Measurements from ENCODE around the gene ACSF2. TPM values are rescaled to one million over a fixed set of nuclear protein-coding genes. Genes with fewer than 3 reads are reported as not detected.
A peak's percentile ranks its signal among the peaks of the same experiment; 100 is the strongest.

Gene ACSF2
- total and polyA plus RNA-seq, 2 of the 13 experiments (the other 11 are each of a cell fraction or from before 2014, with no cell fraction given) = 87.3 to 109 TPM

DNA sequence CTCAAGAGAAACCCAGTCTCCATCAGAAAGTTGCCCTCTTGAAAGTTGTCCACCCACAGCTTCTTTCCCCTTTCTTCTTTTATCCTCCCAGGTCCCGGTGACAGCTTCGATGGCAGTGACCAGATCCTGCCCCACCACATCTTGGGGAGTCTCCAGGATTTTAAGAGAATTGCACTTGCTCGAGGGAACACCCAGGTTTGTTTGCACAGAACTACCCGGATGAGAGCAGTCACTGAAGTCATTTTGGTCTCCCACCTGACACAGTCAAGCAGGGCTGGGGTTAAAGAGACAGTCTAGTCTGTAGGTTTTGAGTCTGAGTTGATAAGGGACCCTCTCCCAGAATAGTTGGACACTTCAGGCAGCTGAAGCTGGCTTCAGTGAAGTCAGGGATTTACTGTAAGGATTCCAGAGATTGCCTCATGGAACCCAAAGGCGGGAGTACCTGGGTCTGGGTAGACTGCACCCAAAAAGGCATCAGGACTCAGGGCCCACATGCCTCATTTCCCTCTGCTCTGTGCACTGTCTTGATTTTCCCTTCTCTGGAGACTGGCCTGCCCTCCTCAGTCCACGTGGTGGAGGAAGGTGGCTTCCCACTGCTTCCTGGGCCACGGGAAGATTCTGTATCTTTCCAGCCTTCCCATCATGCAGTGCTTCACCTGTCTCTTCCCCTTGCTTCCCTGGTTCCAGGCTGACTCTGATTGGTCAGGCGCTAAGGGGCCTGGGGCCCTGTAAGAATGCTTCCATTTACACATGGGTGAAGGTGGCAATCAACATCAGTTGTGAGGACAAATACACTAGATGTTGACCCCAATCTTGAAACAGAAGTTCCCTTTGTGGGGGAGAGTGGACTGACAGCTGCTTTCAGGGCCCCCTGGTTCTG, 91.7 kb downstream of the ACSF2 start (continued):
- TF ChIP-seq, protein P1, sequence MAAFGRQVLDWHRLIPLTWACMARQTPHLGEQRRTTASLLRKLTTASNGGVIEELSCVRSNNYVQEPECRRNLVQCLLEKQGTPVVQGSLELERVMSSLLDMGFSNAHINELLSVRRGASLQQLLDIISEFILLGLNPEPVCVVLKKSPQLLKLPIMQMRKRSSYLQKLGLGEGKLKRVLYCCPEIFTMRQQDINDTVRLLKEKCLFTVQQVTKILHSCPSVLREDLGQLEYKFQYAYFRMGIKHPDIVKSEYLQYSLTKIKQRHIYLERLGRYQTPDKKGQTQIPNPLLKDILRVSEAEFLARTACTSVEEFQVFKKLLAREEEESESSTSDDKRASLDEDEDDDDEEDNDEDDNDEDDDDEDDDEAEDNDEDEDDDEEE (CRISPR knock-in tag; IDR thresholded peaks at IDR 0.05) = peak; percentile 60
- TF ChIP-seq, protein P2, sequence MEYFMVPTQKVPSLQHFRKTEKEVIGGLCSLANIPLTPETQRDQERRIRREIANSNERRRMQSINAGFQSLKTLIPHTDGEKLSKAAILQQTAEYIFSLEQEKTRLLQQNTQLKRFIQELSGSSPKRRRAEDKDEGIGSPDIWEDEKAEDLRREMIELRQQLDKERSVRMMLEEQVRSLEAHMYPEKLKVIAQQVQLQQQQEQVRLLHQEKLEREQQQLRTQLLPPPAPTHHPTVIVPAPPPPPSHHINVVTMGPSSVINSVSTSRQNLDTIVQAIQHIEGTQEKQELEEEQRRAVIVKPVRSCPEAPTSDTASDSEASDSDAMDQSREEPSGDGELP (IDR thresholded peaks at IDR 0.05; ENCODE audit: borderline replicate concordance, low read depth) = no peak
- no peak for TF ChIP-seq RNF2 (conservative IDR thresholded peaks at IDR 0.05; ENCODE audit: low read depth)
- 0 out of 2 replicates have a peak, but pooled peaks have one; percentile 63 for TF ChIP-seq DNMT1 (CRISPR knock-in tag; IDR thresholded peaks at IDR 0.05)
- TF ChIP-seq, protein P3, sequence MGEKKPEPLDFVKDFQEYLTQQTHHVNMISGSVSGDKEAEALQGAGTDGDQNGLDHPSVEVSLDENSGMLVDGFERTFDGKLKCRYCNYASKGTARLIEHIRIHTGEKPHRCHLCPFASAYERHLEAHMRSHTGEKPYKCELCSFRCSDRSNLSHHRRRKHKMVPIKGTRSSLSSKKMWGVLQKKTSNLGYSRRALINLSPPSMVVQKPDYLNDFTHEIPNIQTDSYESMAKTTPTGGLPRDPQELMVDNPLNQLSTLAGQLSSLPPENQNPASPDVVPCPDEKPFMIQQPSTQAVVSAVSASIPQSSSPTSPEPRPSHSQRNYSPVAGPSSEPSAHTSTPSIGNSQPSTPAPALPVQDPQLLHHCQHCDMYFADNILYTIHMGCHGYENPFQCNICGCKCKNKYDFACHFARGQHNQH (CRISPR knock-in tag; IDR thresholded peaks at IDR 0.05) = 0 out of 2 replicates have a peak, but pooled peaks have one; percentile 7
- 0 out of 2 replicates have a peak, but pooled peaks have one; percentile 38 for TF ChIP-seq KAT8 (CRISPR knock-in tag; IDR thresholded peaks at IDR 0.05)
- TF ChIP-seq EP300 (IDR thresholded peaks at IDR 0.05; ENCODE audit: low read depth in 2 of 2, low read length in 2 of 2) = no peak
- TF ChIP-seq EP300 (CRISPR knock-in tag; IDR thresholded peaks at IDR 0.05; ENCODE audit: borderline replicate concordance) = no peak
- TF ChIP-seq, protein P4, sequence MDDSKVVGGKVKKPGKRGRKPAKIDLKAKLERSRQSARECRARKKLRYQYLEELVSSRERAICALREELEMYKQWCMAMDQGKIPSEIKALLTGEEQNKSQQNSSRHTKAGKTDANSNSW (CRISPR knock-in tag; IDR thresholded peaks at IDR 0.05; ENCODE audit: borderline replicate concordance) = no peak
- no peak for TF ChIP-seq ZNF430 (CRISPR knock-in tag; IDR thresholded peaks at IDR 0.05)
- TF ChIP-seq ARNT2 (CRISPR knock-in tag; IDR thresholded peaks at IDR 0.05; ENCODE audit: low read depth) = no peak
- 0 out of 2 replicates have a peak, but pooled peaks have one; percentile 24 for TF ChIP-seq RFXANK (CRISPR knock-in tag; IDR thresholded peaks at IDR 0.05)
- TF ChIP-seq THYN1 (CRISPR knock-in tag; IDR thresholded peaks at IDR 0.05; ENCODE audit: borderline replicate concordance, low read depth) = no peak
- TF ChIP-seq ZFP37 (CRISPR knock-in tag; IDR thresholded peaks at IDR 0.05; ENCODE audit: borderline replicate concordance) = no peak
- peak; percentile 33; the same call in 1 of the 2 replicates for TF ChIP-seq GATA4 (IDR thresholded peaks at IDR 0.05; ENCODE audit: borderline replicate concordance, low read depth)
- TF ChIP-seq, protein P5, sequence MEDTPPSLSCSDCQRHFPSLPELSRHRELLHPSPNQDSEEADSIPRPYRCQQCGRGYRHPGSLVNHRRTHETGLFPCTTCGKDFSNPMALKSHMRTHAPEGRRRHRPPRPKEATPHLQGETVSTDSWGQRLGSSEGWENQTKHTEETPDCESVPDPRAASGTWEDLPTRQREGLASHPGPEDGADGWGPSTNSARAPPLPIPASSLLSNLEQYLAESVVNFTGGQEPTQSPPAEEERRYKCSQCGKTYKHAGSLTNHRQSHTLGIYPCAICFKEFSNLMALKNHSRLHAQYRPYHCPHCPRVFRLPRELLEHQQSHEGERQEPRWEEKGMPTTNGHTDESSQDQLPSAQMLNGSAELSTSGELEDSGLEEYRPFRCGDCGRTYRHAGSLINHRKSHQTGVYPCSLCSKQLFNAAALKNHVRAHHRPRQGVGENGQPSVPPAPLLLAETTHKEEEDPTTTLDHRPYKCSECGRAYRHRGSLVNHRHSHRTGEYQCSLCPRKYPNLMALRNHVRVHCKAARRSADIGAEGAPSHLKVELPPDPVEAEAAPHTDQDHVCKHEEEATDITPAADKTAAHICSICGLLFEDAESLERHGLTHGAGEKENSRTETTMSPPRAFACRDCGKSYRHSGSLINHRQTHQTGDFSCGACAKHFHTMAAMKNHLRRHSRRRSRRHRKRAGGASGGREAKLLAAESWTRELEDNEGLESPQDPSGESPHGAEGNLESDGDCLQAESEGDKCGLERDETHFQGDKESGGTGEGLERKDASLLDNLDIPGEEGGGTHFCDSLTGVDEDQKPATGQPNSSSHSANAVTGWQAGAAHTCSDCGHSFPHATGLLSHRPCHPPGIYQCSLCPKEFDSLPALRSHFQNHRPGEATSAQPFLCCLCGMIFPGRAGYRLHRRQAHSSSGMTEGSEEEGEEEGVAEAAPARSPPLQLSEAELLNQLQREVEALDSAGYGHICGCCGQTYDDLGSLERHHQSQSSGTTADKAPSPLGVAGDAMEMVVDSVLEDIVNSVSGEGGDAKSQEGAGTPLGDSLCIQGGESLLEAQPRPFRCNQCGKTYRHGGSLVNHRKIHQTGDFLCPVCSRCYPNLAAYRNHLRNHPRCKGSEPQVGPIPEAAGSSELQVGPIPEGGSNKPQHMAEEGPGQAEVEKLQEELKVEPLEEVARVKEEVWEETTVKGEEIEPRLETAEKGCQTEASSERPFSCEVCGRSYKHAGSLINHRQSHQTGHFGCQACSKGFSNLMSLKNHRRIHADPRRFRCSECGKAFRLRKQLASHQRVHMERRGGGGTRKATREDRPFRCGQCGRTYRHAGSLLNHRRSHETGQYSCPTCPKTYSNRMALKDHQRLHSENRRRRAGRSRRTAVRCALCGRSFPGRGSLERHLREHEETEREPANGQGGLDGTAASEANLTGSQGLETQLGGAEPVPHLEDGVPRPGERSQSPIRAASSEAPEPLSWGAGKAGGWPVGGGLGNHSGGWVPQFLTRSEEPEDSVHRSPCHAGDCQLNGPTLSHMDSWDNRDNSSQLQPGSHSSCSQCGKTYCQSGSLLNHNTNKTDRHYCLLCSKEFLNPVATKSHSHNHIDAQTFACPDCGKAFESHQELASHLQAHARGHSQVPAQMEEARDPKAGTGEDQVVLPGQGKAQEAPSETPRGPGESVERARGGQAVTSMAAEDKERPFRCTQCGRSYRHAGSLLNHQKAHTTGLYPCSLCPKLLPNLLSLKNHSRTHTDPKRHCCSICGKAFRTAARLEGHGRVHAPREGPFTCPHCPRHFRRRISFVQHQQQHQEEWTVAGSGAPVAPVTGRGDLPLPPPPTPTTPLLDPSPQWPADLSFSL (CRISPR knock-in tag; IDR thresholded peaks at IDR 0.05) = peak; percentile 27; the same call in 1 of the 2 replicates
- TF ChIP-seq FOXA1 (IDR thresholded peaks at IDR 0.05) = no peak
- TF ChIP-seq FOXA1 (CRISPR knock-in tag; IDR thresholded peaks at IDR 0.05) = no peak
- TF ChIP-seq BORCS8-MEF2B (CRISPR knock-in tag; IDR thresholded peaks at IDR 0.05) = peak; percentile 52; the same call in 1 of the 2 replicates

Measured in HepG2 (cell line).